Muscle of arm (tissue), 12 donors: Measurements from ENCODE around the gene MECR. TPM values are rescaled to one million over a fixed set of nuclear protein-coding genes. Genes with fewer than 3 reads are reported as not detected.

Experiments used
- DNase-seq: peaks from one replicate; pipeline ENCODE4 v3.0.0-alpha.2; 2013
- polyA plus RNA-seq, 12 donors: library from polyadenylated mRNA; unstranded; fragments of 120-200 nt; gene quantifications; one replicate each; pipeline ENCODE4 v1.2.1, GENCODE V29; 2013; ENCODE audit not compliant: insufficient read length in 12 of 12

MECR gene
- polyA plus RNA-seq, 12 donors: 17.7 to 25.1 (median 23.3) TPM; not detected in 1

GRCh38 chr1:29210278-29211085, 20.3 kb downstream of the MECR start:
- no peak for DNase-seq

DNA sequence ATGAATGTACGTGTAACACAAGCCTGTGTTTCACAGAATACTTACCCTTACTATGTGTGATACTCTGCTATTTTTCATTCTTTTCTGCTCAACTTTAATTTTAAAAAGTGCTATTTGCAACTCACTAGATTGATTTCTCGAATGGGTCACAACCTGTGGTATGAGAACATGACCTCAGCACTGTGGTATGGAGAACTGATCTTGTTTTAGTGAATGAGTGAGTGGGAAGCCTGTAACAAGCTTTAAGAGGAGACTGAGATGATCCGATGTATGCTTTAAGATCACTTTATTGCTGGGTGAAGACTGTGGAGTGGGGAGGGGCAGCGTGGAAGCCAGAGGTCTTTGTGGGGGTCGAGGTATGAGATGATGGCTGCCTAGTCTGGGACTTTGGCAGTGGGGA, 21.6 kb downstream of the MECR start:
- DNase-seq: no peak

DNA sequence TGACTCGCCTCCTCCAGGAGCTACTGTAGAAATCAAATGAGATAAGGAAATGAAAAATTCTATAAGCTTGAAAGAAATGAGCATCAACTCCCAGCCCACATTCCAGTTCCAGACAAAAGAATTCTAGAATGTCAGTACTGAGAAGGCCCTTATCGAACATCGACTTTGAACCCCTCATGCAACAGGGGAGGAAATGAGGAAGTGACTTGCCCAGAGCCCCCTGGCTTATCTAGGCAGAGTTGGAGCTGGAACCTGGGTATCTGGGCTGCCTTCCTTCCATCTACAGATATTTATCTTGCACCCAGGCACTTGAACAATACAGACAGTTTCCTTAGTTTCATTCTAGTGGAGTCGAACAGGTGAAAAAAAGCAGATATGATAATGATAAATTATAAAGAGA, 22.3 kb downstream of the MECR start:
- DNase-seq: no peak

DNA sequence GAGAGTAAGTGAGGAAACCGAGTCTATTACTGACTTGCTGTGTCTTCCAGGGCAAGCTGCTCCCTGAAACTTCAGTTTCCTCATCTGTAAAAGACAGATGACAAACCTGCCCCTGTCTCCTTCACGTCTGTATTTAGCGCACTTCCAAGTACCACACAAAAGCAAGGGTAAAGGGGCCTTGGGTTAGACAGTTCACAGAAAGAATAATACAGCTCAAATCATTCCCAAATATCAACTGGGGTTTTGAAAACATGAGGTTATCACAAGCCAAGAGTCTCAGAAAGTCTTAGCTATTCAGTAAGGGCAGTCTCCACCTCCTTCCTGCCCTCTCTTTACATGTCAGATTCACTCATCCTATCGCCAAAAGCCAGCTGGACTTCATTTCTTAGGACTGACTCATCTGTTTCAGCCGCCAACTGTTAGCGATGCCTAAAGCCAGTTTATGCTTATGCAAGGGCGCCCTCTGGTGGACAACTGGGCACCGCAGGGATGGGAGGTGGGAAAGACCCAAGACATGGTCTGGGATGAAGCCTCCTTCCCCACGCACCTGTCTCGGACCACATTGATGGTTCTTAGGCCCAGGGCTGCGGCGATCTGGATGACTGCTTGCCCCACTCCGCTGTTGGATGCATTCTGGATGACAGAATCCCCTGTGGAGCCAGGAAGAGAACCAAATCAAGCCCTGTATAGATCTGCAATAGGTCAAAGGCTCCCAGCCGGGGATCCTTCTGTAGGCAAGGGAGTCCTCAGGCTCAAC, 28.0 kb downstream of the MECR start:
- DNase-seq: peak; percentile 97

DNA sequence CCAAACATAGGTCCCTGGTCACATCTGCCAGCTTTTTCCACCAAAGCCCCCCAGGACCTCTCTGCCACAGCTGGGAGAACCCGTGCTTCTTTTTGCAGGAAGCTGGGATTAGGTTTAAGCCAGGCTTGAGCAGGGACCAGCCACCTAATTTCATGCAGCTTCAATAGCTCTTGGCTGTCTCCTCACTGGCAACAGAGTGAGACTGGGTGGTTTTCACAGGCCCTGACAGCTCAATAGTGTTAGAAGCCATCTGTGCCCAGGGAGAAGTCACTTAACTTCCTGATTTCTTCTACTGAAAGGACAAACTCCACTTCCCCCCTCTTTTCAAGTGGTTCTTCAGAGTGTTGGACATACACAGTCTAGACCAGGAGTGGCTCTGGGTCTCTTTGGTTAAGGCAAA, 28.7 kb downstream of the MECR start:
- DNase-seq: peak; percentile 14

GRCh38 chr1:29201595-29202051, 29.1 kb downstream of the MECR start:
- no peak for DNase-seq

DNA sequence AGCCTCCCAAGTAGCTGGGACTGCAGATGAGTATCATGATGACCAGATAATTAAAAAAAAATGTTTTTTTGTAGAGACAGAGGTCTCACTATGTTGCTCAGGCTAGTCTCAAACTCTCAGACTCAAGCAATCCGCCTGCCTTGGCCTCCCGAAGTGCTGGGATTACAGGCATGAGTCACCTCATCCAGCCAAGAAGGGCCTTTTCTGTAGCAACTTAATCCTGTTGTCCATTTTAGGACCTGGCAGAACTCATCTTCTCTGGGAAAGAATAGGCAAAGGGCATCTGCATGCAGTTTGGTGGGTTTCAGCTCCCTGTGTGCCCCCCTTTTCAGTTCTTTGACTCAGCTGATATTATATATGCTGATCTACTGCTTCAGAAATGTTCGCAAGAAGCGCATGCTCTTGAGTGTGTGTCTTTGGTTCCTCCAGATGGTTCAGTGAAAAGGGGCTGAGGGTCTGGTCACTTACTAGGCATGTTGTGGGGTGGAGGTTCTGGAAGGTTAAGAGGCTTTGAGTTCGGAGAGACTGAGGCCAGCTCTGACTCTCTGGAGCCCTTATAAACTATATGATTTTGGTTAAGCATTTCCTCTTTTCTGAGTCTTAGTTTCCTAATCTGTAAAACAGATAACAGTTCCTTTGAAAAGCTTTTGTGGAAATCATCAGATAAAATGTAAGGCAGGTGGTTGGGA, 29.7 kb downstream of the MECR start:
- no peak for DNase-seq

DNA sequence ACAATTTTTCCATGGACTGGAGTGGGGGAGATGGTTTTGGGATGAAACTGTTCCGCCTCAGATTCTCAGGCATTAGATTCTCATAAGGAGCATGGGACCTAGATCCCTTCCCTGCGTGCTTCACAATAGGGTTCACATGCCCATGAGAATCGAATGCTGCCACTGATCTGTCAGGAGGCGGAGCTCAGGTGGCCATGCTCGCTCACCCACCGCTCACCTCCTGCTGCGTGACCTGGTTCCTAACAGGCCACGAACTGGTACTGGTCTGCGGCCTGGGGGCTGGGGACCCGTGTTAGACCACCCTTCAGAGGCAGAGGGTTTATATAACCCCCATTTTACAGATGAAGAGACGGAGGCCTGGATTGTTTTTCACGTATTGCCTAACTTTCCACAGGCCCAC, 32.7 kb downstream of the MECR start:
- DNase-seq: no peak

- no peak for DNase-seq
Observed at GRCh38 chr1:29197590-29197924, 33.2 kb downstream of the MECR start.

DNA sequence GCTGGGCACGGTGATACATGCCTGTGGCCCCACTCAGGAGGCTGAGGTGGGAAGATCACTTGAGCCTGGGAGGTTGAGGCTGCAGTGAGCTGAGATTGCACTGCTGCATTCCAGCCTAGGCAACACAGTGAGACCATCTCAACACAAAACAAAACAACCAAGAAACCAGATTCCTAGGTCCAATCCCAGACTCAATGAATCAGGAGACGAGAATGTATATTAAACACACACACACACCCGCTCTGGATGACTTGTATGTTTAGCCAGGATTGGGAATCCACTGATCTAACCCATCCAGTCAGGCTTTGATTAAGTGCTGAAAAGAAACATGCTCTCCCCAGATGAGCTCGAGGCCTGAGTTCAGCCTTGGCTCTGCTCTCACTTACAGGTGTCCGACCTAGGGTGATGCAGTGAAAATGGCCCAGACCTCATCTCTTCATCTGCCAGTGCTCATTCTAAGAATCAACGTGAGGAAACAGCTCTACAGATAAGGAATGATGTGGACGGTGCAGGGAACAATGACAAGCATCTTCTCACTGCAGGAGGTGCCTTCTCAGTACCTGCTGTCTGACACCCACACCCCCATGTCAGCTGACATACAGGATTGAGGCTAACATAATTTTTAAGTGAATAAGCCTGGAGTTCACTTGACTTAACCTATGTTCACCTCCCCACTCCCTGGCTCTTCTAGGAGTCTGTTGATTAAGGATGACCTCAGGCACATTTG, 33.7 kb downstream of the MECR start:
- no peak for DNase-seq

GRCh38 chr1:29195881-29196291, 34.8 kb downstream of the MECR start:
- no peak for DNase-seq

GRCh38 chr1:29193879-29194455, 36.8 kb downstream of the MECR start:
- no peak for DNase-seq

GRCh38 chr1:29190718-29191117, 40.0 kb downstream of the MECR start:
- DNase-seq: no peak

GRCh38 chr1:29186707-29187106, 44.0 kb downstream of the MECR start:
- no peak for DNase-seq

GRCh38 chr1:29186252-29186651, 44.5 kb downstream of the MECR start:
- no peak for DNase-seq

DNA sequence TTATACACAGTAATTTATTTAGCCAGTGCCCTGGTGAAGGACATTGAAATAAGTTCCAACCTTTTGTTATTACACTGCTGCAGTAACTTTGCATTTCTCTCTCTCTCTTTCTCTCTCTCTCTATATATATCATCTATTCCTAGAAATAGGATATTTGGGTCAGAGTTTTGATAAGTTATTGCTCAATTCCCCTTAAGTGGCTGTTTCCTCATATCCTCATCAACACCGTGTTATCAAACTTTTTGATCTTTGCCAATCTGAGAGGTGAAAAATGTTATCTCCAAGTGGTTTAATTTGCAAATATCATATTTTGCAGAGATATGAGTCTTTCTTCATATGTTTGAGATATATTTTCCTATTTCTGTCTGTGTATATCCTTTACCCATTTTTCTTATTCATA, 47.4 kb downstream of the MECR start:
- no peak for DNase-seq

DNA sequence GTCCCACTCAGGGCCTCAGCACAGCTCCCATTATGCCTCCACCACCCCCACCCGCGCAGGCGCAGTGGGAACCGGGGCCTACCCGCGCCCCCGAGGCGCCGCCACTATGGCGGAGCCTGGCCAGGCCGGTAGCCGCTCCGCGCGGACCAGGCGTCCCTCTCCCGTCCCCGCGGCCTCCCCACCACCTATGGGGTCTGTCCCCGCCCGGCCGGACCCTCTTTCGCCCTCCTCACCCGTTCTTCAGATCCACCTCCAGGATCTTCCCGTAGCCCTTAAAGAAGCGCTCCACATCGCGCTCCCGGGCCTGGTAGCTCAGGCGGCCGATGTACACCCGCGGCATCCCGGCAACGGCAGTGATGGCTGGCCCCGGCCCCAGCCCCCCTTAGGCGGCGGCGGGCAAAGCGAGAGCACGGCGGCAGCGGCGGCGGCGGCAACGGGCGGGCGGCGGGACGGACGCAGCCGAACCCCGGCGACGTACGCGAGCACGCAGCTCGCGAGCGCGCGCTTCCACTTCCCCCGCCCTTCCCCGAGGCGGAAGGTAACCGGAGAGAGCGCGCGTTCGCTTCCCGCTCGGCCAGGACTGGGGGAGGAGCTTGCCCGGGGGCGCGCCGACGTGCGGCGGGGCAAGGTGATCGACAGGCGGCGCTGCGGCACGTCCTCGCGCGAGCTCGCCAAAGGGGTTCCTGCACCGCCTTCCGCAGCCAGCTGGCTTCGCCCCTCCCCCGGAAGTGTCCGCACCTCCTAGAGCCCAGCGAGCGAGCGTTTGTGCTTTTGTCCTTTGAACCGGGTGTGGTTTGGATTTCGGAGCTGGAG, 49.1 kb downstream of the MECR start, which contains the start of gene SRSF4:
Gene SRSF4, minus strand, starts transcription at position 488 of the 813 bp plus-strand sequence. Its CDS starts 148 bp downstream, at position 340.
- peak; percentile 99 for DNase-seq

DNA sequence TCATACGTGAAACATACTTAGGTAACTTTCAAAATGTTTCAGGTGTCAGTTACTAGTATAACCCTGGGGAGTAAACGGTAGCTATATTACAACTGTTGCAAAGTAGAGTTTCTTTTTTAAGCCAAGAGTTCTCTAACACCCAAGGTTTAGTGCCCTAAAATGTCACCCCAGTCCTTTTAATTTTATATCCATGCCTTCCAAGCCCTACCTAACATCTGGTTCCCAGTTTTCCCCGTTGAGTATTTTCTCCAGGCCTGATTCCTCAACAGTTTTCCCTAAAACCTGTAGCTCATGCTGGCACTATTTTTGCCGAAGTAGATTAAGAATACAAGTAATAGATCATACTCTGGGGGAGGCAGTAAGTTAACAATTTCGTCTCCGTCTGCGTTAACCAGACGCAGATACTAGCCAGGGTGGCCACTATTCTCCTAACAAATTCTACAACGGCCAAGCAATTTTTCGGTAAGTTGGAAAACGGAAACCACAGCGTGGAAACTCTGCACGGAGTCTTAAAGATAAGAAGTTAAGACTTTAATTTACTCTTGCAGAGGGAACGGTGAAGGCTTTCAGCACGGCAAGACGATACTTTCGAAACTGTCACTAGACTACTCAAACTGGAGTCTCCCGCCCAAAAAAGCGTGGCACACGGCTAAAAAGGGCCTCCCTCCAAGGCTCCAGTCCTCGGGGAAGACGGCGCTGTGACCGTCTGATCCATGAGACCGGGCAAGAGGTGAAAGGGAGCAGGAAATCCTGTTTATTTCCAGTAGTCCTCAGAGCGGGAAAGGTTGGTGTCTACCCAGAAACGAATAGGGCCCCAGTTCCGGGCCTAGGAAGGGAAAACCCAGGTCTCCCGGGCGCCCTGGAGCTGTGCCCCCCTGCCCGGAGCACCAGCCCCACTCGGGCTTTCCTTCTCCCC, 50.0 kb downstream of the MECR start:
- no peak for DNase-seq

GRCh38 chr1:29179641-29180184, 51.0 kb downstream of the MECR start:
- DNase-seq: no peak
